Fibroblast of mammary gland (primary cell): ENCODE measurements around the gene VEGFA.

Experiments used
- DNase-seq: peaks from one replicate; pipeline ENCODE4 v3.0.0-alpha.2; 2010; ENCODE audit warnings: low read depth
- H3K4me3 ChIP-seq: 2 replicates; pipeline ENCODE4 v1.5.1; 2011; ENCODE audit warnings: low read depth, mild to moderate bottlenecking, low read length, moderate library complexity; ENCODE audit not compliant: control insufficient read depth
- TF ChIP-seq, protein P1 (sequence below): conservative IDR thresholded peaks from 2 replicates; pipeline ENCODE4 v1.5.1; 2011; ENCODE audit warnings: low read depth, low read length, inconsistent platforms; ENCODE audit not compliant: control insufficient read depth, insufficient read depth

Gene VEGFA

DNA sequence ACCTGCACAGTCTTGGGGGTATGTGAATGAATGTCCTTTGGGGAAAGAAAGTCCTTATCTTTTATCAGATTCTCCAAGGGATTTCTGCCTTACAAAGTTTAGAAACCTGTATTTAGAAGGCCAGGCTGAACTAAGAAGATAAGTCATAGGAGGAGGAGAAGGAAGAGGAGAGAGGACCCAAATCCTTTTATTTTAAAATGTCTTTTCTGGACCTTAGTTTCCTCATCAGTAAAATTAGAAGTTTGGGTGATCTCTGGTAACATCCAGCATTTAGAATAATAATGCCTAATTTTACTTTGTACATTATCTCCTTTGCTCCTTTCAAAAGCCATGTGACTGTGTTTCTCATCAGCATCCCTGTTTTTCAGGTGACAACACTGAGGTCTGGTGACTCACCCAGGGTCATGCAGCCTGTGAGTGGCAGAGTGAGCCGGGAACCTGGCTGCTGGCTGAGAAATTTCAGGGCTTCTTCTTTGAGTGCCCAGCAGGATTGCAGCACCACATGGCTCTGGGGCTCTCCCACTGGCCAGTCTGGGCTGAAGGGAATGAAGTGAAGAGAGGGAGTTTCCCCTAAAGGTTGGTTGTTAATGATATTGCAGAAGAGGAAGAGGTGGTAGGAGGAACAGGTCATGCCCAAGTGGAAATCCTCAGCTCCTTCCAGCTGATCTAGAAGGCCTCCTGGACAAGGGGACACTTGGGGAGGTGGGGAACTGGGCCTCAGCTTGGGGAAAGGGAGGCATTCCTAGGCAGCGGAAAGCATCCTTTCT lies 34.0 kb downstream of the VEGFA start:
- no peak for DNase-seq
- TF ChIP-seq, protein P1, sequence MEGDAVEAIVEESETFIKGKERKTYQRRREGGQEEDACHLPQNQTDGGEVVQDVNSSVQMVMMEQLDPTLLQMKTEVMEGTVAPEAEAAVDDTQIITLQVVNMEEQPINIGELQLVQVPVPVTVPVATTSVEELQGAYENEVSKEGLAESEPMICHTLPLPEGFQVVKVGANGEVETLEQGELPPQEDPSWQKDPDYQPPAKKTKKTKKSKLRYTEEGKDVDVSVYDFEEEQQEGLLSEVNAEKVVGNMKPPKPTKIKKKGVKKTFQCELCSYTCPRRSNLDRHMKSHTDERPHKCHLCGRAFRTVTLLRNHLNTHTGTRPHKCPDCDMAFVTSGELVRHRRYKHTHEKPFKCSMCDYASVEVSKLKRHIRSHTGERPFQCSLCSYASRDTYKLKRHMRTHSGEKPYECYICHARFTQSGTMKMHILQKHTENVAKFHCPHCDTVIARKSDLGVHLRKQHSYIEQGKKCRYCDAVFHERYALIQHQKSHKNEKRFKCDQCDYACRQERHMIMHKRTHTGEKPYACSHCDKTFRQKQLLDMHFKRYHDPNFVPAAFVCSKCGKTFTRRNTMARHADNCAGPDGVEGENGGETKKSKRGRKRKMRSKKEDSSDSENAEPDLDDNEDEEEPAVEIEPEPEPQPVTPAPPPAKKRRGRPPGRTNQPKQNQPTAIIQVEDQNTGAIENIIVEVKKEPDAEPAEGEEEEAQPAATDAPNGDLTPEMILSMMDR = no peak
- H3K4me3 ChIP-seq = no peak overlapping the region

DNA sequence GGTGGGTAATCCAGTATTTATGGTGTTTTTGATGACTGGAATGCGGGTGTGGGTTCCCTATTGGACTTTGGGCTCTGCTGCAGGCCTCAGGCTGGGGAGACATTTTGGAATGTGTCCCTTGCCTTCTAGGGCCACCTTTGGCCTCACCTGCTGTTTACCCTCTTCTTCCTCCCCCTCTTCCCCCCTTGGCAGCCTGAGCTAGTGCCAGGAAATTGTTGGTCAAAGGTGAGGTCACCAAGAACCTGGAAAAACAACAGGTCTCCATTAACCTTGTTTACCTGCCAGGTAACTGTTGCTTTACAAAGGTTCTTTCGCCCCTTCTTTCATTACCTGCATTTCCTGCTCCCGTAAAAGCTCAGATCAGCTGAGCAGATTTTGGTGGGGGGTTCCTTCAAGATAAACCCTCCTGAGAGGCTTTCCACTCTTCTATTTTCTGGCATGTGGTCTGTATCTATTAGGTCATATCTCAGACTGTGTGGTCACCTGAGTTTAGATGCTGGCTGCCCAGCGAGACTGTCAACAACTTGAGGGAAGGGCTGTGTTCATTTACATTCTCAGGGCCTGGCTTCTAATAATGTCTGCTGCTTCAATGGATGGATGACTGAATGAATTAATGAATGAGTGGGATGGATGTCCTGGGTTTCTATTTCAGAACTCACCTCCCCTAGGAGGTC lies 34.7 kb downstream of the VEGFA start:
- no peak overlapping the region for H3K4me3 ChIP-seq
- DNase-seq = no peak
- TF ChIP-seq, protein P1 = no peak

DNA sequence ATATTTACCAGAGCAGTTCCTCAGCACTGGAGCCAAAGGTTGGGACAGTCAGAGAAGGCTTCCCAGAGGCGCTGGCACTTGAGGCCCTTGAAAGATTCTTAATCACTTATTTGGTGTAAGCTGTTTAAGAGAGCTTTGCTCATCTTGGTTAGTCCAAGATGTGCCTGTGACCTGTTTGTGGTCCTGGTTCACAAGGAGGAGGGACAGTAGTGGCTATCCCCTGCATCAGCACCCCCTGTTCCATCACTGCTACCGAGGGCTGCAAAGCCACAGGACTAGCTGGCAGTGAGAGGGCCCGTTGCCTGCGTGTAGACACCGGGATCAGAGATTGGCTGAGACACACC lies 35.7 kb downstream of the VEGFA start:
- TF ChIP-seq, protein P1 = no peak
- no peak overlapping the region for H3K4me3 ChIP-seq

DNA sequence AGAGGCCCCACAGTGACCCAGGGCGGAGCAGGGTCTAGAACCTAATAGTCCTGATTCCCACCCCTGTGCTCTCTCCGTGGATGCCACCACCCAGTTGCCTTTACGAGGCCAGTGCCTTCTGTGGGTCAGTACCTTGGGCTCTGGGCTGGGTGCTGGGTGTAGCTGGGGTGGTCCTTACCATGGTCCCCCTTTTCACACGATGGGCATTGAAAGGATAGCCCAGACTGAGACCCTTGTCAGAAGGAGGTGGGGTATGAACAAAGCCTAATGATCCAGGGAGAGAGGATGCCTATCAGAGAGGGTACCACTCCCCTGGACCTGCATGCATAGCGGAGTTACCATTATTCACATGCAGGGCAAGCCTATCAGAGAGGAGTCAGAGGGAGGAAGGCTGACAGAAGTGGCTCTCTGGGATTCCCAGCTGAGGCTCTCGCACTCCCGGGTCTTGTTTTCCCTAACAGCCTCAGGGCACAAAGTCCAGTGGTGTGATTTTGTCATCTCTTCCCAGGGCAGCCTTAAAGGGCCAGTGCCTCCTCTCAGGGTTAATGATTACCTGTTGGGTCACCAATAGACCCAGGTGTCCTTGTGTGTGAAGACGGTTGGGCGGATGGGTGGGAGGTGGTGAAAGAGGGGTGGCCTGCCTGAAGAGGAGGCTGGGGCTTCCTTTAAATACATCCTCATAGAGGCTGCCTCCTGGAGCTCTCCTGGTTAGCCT lies 36.2 kb downstream of the VEGFA start:
- no peak for DNase-seq
- TF ChIP-seq, protein P1 = no peak

More for the DNA sequence above, 35.7 kb downstream of the VEGFA start:
- DNase-seq = no peak

DNA sequence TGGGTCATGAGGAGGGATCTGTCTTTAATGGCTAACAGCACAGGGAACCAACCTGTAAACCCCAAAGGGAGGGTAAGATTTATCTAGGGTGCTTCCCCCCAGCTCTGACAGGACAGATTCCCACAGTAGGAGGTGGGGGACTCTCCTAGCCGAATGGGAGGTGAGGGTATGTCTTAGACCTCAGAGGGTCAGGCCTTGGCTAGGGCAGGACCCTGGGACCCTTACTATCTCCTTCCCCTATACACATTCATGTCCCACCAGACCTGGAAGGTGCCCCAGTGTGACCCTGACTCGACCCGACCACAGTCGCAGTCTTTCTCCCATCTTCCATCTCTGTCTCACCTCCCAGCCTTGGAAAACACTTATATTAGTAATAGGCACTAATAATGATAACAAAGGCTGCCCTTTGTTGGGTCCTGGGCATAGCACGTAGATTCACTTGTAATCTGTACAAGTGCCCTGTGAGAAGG lies 36.8 kb downstream of the VEGFA start:
- no peak for DNase-seq

More for the DNA sequence above, 36.2 kb downstream of the VEGFA start:
- H3K4me3 ChIP-seq = no peak overlapping the region

DNA sequence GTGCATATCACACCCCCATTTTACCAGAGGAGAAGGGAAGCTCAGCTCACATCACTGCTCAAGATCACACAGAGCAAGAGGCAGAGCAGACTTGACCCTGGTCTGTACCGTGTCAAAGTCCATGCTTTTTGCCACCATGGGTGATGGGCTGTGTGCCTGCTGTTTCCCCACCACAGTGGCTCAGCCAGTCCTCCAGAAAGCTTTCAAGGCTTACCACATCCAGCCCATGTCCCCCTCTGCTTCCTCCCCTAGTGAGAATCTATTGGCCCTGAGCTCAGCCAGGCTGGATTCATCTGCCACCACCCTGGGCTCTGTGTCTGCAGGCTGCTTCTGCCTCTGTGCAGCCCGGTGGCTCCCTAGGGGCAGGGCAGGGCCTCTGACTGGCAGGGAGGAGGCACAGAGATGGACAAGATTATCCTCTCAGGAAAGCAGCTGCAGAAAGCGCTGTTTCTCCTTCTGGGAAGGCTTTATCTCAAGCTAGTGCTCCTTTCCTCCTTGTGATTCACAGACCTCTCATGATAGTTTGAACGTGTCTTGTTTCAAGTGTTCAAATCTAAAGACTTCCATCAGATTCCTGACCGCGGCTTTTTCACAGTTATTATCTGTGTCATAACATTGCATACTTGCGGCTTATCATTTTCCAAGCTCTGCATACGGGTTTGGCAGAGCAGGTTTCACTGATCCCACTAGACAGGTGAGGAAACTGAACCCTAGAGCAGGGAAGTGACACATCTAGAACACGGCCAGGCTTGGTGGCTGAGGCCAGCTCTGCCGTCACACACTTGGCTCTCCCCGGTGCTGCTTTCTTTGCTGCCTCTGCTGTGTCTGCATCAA lies 37.4 kb downstream of the VEGFA start:
- no peak overlapping the region for H3K4me3 ChIP-seq
- TF ChIP-seq, protein P1 = no peak
- DNase-seq = no peak

More for the DNA sequence above, 36.8 kb downstream of the VEGFA start:
- TF ChIP-seq, protein P1 = no peak
- H3K4me3 ChIP-seq = no peak overlapping the region
